ENCODE data around the gene TCF7L2.

TCF7L2 gene

DNA sequence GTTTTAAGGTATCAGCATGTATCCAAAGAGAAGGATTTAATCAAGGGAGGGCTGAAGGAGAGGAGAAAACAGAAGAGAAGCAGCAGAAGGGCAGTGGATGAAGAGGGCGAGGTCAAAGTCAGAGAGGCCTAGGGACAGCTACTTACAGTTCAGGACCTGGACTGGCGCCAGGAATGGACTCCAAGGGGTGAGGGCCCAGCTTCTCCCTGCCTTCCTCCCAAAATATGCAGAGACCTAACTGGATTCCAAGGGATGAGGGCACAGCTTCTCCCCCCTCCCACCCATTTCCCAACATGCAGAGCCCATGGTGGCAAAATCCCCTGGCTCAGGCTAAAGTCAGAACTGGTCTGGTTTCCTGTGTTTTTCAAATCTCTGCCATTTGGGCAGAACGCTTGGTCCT is 3.4 kb upstream of the TCF7L2 start:
- DNase-seq (ENCODE audit: low read depth, low spot score) = no peak

DNA sequence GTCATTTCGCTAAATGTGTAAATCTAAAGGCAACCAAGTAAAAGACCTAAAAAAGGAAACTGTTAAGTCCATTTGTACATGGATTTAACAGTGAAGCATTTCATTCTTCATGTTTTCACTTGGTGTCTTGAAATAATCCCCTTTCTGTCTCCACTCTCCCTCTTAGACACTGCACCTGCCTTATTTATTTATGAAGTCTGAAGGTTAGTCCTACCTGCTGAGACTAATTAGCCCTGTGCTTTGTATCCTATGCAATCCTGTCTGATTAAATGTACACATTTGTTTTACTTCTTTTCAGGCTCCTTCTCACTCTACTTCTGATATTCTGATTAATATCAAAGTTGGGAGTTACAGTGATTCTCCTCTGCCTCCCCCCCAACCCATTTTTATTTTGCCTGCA is 1.9 kb upstream of the TCF7L2 start:
- DNase-seq (ENCODE audit: low read depth, low spot score) = no peak

DNA sequence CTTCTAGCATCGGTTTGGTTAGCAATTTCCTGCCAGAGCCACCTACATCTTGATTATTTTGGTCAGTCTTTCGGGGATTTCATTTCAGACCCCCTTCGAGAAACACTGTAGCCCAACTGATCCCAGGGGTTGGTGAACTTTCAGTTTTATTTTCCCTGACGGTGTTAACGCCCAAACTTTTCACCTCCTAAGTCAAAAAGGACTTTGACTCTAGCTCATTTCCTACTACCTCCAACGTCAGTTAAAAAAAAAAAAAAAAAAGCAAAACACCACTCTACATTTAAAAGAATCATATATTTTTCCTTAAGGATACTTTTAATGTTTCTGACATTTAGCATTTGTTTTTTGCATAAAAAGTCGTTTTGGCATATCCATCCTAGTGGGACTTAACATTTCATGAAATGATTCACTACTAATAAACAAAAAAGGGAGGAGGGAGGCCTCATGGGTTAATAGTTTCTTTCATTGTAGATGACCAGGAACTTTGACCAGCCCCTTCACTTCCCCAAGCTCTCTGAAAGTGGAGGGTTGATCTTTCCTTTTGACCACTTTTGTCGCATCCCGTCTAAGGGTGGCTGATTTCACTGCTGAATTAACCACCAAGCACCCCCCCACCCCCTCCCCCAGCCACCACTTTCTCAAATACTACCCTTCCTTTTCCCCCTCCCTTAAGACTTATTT is 764 bp upstream of the TCF7L2 start:
- DNase-seq (ENCODE audit: low read depth, low spot score) = no peak

DNA sequence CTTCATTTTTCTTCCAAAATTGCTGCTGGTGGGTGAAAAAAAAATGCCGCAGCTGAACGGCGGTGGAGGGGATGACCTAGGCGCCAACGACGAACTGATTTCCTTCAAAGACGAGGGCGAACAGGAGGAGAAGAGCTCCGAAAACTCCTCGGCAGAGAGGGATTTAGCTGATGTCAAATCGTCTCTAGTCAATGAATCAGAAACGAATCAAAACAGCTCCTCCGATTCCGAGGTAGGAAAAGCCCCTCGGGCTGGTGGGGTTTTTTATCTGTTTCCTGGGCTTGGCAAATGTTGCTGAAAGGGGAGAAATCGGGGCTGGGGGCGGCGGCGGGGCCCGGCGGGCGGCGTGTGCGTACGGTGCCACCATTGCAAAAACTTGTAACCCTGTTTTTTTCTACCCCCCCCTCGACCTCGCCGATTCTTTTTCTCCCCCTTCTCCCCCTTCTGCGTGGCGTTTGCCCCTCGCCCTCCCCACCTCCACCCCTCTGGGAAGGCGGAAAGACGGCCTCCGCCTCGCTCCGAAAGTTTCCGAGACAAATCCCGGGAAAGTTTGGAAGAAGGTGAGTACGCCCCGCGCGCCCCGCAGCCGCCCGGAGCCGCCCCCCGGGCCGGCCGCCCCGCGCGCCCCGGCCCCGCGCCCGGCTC is 789 bp downstream of the TCF7L2 start:
- DNase-seq (ENCODE audit: low read depth, low spot score) = no peak

DNA sequence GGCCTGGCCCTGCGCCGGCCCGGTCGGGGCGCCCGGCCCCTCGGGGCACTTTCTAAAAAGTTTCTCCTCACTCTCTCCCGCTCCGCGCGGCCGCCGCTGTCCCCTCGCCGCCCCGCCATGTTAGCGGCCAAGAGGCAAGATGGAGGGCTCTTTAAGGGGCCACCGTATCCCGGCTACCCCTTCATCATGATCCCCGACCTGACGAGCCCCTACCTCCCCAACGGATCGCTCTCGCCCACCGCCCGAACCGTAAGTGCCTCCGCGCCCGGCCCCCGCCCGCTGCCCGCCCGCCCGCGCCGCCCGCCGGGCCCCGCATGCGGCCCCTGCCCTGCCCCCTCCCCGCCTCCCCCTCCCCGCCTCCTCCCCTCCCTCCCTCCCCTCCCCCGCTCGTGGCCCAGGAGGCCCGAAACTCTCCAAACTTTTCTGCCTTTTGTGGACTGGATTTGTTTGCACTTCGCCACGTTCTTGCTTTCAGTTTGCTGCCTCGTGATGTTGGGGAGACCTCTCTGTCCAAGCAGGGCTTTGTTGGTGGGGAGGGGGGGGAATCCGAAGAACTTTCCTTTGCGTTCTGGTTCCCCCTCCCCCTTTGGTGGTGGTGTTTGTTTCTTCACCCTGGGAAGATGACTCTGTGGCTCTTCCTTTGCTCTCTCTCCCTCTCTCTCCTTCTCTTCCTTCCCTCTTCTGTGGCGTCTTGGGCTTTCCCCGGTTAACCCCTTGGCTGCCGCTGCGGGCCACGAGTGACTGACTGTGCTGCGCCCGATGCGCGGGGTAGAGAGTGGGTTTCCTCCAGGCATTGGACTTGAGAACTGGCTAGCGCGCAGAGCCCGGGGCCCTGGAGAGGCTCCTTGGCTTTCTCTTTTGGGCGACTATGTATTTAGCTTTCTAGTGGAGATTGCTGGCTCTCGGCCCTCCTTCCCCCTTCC is 1.6 kb downstream of the TCF7L2 start:
- no peak for DNase-seq (ENCODE audit: low read depth, low spot score)

DNA sequence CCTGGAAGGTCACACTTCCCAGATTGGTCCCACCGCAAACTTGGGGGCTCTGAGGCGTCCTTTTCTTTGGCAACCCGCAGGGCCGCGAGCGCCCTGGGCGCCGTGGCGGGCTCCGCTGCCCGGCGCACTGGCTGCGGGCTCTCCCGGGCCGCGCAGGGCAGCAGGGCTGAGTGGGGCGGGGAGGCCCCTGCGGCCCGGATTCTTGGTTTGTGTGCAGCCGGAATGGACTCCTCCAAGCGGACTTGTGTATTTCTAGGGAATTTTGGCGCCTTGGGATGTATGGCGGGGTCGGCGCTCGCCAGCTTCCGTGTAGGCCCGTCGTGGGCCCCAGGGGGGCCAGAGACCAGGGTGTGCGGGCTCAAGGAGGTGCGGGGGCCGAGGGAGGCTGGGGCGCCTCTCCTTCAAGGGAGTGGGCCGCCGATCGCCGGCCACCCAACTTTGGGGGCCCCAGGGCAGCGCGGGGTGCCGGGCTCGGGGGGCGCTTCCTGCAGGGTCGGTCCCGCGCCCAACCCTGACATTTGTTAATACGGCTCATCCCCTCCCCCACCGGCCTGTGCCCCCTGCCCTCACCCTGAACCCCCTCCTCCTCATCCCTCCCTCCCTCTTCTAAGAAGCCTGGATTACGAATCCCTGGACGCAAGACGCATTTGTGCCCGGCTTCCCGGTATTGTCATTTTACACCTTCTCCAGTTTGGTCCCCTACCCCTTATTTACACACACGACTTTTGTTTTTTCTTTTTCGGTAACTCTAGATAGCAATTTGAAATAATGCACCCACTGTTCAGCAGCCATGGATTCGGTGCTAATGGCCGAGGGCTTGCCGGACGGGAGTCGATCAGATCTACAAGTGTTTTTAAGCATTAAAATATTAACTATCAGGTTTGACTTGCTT is 2.5 kb downstream of the TCF7L2 start:
- no peak for DNase-seq (ENCODE audit: low read depth, low spot score)

DNA sequence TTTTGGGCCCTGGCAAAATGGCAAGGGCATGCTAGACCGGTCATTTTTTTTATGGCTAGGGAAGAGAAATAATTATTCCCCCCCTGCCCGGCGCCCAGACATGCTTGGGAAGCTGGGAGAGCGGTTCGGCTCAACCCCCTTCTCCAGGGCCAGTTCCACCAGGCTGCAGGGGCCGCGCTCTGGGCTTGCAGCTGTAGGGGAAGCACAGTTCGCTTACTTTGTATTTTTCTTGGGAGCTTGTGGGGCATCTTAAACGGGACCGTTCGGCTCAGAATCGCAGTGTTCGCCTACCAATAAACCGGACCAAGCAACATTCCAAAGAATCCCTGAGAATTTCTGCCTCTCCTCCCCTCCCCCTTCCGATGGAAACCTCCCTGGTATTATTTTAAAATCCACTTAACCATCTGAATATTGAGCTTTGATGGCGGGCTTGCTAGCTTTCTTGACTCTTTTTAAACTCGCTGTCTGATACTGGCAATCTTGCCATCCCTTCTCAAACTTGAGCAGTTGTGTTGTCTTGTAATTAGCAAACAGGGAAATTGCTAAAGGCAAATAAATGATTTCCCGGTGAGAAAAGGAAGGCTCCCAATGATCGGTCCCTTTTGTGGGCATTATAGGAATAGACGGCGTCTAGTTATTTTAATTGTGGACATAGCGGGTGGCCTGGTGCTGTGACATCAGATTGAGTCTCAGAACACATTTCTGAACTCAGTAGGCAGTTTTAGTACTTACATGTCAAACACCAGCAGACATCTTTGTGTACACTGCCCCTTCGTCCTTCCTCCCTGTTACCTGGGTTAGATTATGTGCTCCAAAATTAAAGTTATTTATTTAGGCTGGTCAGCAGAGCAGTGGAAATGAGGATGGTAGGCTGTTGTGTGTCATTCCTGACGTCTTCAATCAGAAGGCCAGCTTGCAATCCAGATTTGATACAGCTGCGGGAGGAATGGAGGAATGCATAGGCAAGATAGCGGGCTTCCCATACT is 3.4 kb downstream of the TCF7L2 start:
- no peak for DNase-seq (ENCODE audit: low read depth, low spot score)

DNA sequence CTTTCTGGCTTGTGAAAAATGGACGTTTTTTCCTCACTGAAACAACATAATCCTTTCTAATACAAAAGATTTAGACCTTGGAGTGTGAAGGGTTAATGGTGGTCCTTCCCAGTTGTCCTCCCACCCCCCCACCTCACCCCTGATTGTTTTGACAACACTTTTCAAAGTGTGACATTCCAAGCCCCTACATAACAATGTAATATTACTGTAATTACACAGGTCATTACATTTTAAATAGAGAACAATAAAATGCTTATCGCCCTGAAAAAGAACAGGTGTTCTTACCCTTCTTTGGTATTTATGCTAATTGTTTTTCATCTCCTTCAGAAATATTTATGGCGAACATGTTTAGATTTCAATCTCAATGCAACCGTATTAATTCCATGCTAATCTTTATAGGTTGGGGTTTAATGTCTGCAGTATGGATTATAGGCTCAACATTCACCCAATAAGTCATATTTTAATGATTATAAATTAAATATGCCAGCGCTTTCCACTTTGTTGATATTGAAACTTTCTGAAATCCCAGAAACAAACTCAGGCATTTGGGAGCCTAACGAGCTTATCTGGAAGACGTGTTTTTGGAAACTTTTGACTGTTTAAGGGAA is 5.0 kb downstream of the TCF7L2 start:
- DNase-seq (ENCODE audit: low read depth, low spot score) = no peak

DNA sequence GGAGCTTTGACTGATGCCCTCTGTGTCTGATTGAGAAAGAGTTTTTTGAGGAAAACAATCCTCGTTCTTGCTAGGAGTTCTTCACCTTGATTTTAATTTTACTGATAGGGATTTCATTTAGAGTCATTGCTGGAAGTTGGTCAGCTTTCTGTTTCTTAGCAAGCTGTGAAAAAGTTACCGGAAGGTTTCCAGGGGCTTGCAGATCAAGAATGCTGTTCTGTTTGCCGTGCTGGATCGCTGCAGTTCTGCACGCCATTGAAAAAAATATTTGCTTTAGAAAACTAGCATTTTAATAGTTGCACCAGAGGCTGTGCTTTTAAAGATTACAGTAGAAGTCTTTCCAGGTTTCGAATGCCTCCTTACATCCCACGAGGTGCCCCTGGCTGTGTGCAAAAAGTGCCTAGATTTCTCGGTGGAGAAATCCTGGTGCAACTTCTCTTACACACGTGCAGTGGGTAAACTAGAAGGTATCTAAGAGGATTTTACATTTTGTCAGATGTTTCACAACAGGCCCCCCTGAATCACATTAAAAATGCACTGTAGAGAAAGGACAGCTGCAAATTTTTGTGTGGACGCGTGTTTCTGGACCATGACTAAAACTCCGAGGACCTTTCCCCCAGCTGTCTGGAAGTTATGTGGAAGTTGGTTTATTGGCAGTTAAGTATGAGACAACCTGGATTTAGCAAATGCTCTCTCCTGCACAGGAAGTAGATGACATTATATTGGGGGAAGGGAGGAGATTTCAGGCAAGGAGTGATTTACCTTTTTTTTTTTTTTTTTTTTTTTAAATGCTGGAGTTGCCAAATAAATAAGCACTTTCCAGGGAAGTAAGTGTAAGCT is 5.8 kb downstream of the TCF7L2 start:
- no peak for DNase-seq (ENCODE audit: low read depth, low spot score)

DNA sequence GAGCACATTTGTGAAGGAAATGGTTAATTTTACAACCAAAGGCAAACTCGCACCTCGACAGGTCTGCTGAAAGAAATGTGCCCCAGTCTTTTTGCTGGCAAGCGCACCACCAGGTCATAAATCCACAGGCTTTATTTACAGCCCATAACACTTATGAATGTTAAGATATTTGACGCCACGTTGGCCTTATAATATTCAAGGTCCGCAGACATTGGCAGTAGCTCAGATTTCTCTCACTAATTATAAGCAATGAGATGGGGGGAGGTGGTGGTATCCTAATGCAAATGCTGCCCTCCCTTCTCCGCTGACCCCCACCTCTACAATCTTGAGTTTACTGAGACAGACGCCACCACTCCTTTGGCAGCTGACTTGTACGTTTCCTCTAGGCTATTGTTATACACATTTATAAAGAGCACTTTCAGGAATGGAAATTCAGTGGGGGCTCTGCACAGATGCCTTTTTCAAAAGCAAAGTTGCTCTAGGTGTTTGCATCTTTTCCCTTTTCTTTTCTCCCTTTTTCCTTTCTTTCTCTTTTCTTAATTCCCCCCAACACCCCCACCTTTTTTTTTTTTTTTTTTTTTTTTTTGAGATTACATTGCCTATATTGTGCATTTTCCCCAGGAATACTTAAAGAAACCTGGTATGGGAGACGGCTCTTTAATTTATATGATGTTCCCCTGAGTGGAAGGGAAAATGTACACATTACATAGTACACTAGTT is 6.7 kb downstream of the TCF7L2 start:
- no peak for DNase-seq (ENCODE audit: low read depth, low spot score)

DNA sequence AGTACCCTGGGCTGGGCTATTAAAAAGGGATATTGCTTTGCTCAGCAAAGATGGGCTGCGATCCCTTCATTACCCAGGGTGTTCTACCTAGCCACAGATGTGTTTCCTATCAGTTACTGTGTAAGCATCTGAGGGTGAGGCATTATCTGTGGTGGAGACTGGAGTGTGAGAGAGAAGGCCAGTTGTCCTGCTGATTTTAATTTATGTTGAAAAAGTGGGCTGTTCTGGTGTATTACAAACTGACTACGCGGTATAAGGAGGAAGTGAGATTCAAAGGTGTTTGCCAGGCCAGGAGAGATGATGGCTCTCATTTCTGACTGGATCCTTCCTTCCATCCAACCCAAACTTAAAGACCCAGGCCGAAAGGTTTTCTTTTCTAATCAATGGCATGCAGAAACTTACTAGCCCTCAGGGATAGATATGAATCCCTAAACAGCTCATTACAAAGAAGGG is 7.6 kb downstream of the TCF7L2 start:
- DNase-seq (ENCODE audit: low read depth, low spot score) = no peak

DNA sequence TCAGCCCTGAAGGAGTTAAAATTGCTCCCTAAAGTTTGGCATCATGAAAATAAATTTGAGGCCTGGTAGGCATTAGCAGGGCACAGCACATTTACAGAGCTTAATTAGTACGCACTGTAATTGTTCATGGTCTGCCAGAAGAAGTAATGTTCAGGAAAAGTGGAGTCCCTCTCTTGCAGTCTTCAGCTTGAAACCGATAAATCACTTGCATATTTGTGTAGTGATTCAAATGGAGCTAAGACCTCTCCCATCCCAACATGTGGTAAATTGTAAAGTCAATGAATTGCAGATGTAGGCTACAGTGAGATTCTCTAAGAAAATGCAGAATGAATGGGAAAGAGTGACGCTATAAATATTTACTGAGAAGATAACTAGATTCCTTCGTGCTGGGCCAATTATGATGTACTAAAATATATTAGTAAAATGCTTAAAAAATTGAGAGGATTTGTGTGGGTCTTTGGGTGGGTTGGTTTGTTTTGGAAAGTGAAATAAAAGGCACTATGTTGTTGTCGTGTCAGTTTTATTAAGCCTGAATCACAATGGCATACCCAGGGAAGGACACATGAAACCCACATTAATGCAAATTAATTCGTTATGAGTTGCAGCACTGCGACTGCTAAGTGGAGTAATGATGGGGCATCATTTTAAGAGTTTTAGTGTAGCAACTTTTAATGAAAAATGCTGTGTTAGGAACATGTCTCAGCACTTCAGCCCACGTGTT is 8.4 kb downstream of the TCF7L2 start:
- no peak for DNase-seq (ENCODE audit: low read depth, low spot score)

DNA sequence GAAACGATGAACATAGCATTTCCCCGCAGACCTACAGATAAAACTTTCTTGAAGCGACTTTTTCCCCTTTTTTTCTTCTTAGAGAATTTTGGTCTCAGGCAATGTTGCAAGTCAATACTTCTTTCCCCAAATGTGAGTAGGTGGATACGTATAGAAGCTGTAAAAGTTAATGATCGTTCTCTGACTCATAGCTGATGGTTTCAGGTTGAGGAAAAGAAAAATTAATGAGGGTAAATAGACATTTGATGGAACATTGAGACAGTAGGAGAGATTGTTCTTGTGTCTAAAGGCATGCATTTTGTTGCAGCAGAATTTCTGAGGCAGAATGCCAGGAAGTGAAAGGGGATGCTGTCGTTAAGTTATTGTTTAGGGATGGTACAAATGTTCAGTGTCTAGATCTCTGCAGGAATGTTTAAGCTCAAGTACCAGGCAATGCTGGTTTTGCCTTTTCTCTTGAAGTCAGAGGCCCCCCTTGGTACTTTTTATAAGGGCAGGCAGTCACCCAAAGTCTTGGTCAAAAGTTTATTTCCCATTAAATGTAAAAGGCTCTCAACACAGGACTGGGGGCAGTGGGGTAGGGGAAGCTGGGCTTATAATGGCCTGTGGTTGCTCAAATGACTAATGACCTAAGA is 9.3 kb downstream of the TCF7L2 start:
- no peak for DNase-seq (ENCODE audit: low read depth, low spot score)

DNA sequence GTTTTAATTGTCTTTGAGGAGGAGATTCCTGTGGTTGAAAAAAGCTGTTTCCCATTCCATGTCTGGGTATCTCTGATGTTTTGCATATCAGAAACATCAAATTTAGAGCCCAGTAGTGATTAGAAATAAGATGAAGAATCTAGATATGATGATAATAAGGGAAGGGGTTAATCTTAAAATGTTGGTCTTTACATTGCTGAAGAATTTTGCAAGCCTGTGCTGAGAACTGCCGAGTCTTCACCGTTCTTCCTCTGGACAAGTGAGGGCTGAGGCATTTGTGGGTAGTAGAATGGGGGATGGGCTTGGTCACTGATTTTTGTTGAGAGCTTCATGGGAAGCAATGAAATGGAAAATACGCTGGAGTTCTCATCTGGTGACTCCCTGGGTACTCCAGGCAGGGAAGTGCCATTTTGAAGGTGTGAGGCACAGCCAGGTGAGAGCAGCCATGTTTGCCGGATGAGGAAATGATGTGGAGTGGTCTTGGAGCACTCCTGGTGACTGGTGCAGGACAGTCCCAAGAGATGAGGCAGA is 10.2 kb downstream of the TCF7L2 start:
- no peak for DNase-seq (ENCODE audit: low read depth, low spot score)

DNA sequence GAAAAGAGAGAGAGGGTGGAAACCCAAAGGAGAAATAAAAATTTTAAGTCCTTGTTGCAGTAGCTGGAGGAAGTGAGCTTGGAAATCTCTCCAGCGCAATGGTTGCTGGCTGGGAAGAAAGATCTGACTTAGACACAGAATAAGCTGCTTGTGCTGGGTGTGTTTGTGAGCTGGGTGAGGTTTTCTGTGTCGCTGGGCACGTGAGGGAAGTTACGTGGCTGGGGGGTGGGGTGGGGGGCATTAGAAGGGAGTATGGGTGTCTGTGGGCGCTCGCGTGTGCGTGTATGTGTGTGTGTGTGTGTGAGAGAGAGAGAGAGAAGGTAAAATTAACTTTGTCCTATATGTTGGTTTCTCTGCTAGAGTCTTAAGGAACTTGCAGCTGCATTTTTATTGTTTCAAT is 11.6 kb downstream of the TCF7L2 start:
- DNase-seq (ENCODE audit: low read depth, low spot score) = no peak

DNA sequence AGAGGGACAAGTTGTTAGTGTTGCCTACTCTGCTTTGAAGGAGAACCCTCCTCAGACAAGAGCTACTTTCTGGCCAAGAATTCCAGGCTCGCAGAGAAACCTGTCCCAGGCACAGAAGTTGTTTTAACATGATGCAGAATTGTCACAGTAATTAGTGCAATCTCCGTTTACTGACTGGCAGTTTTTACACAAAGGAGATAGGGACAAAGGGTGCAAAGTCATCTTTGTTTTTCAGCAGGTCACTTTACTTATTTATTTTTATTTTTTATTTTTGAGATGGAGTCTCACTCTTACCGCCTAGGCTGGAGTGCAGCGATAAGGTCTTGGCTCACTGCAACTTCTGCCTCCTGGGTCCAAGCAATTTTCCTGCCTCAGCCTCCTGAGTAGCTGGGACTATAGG is 12.3 kb downstream of the TCF7L2 start:
- no peak for DNase-seq (ENCODE audit: low read depth, low spot score)

DNA sequence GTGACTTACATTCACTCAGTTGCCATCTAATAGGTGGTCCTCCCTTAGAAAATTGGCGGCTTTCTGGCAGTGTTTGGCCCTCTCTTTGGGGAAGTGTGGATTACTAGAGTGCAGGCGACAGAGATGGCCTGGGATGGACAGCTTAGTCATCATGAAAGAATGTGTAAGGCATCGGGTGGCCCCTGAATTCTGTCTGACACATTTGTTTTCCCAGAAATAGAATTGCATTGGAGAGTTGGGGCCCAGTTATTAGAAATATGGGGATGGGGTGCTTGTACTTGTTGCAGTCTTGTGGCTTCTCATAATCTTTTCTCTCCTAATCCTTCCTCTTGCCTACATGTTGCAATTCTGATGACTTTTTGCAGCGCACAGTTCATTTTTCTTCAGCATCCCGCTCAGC is 13.8 kb downstream of the TCF7L2 start:
- DNase-seq (ENCODE audit: low read depth, low spot score) = no peak

Data from activated CD4-positive, CD25-positive, alpha-beta regulatory T cell treated with anti-CD3 and anti-CD28 coated beads, Interleukin-2, amount 50 U/mL, for 16 hours (primary cell).